HG03196 (cell line): ENCODE measurements around the gene ANK2.
"Not testable (repeated sequence)": the region's sequence is repeated elsewhere in the genome, so short reads cannot be mapped to it uniquely, and the experiment has no call there.

ENCODE experiments used
- ATAC-seq: cut with Tn5 transposase; IDR thresholded peaks from one replicate; pipeline ENCODE4 v1.9.1; 2021; ENCODE audit not compliant: unreplicated experiment

Gene ANK2

DNA sequence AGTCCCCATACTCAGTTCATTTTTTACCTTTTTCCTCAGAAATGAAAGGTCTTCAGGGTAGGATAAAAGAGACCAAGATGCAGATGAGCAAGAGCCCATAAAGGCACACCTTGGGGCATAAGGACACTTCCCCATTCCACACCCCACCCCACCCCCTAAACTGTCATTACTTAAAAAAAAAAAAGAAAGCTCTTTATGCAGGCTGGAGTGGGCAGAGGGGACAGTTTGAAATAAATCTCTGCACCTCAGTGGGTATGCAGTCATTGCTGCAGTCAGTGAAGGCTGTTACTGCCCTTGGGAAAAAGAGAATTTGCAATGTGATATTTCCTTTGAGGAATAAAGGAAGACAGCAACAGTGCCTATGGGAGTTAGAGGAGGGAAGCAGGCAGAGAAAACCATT is 137.5 kb downstream of the ANK2 start:
- no peak for ATAC-seq

DNA sequence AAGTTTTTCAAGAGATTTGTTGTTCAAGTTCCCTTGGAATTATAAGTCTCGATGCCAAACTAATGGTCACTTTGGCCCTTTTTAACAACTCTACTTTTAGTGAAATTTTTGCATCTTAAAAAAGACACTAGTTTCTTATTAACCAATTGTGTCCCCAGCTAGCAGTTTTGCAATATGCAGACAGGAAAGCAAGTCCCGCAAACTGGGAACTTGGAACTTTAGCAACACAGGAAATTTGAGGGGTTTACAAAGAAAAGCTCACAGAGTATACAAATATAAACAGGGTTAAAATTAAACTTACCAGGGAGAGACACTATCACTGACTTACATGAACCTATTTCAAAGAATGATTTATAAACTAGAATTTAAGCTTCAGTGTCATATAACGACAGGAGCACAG is 137.9 kb downstream of the ANK2 start:
- ATAC-seq, result no peak

DNA sequence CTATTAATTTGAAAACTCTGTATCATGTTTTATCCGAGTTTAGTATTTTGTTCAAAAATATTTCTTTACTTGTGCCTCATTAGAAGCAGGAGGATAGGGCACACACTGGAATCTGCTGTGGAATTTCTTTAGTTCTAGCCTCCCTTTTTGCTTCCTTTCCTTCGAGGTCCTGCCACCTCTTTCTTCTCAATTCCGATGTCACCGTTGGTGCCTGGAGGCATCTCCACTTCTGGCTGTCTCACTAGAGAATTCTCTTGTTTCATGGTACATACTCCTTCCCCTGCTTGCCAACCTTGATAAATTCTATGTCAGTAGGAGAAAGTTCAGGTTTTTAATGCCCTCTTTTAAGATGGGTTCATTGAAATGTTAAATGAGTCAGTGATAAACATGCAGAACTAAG is 140.1 kb downstream of the ANK2 start:
- no peak for ATAC-seq

DNA sequence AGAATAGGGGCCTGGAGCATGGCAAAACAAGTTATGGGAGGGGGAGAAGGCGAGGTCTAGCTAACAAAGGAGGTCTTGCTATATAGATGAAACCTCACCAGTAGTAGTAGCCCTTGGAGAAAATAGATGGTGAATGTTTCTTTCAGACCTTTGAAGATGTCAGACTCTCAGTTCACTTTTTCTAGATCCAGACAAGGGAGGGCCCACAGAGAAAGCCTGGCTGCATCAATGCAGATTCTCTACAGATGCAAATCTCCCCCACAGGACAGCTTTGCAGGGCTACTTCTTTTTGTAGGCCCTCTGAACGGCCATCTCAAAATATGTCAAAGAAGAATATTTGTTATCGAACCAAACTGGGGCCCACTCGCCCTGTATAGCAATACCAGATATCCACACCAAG is 159.7 kb downstream of the ANK2 start:
- no peak for ATAC-seq

DNA sequence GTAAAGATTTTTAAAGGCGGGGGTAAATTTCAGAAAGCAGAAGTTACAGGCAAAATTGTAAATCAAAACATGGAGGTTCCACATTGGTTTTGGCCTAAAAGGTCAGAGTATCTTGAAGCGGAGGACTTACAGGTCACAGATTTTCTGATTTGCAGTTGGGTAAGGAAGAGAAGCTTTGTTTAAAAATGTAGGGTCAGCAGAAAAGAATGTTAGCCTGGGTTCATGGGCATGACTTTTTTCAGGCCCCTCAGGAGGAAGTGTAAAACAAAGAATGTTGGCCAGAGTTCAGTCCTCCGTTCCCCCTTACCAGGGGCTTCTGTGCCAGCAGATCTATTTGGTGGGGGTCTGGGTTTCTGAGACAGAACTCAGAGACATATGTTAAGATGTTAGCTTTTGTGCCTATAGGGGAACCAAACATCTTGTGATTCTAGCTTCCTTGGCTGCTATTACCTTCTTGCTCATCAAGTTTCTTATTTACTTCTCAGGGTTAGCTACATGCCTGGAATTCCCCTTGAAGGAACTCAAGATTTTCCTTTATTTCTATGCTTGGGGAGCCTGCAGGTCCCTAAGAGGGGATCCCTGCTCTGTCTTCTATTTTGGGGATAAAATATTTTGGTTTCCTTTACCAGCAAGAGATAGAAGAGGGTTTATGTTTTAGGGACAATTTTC is 160.3 kb downstream of the ANK2 start:
- no peak for ATAC-seq

DNA sequence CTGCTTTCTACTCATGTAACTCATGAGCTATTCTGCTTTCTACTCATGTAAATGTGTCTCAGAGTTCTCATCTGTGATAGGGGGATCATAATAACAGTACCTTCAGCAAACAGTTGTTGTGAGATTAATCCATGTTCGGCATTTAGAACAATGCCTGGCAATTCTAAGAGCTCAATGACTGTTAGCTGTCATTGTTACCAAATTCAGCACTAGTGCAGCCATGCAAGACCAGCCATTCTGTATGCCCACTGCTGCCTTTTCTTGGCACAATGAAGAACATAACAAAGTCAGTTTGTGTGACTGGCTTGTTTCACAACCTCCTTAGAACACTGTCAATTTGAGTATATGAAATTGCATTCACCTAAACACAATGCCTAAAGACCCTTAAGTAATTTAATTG is 163.2 kb downstream of the ANK2 start:
- ATAC-seq, result no peak

DNA sequence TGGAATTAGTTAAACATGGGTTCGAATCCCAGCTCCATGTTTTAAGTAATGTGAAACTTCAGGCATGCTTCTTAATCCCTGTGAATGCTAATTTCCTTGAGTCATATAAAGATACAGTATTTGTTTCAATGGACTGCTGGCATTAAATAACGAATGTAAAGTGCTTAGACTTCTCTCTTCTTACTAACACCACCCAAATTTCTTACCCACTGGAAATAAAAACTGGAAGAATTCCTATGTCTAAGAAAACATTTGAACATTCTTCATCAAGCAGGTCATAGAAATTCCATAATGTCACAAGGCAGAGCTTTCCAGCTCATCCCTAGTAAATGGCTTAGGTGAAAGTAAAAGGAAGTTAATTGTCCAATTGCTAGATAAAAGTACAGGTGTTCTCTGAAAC is 172.5 kb downstream of the ANK2 start:
- no peak for ATAC-seq

DNA sequence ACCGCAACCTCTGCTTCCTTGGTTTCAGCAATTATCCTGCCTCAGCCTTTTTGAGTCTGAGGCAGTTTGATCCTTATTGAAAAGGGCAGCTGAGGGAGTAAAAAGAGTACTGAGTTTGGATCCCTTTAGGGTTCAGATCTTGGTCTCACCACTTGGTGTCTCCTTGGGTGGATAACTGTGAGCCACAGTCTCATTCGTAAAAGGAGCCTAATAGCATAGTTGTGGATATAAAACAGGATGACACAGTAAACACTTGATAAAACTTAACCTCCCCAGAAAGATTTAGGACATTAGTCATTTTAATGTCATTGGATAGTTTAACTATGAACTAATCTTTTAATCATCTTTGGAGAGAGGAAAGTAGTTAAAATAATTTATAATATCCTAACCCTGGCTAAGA is 173.0 kb downstream of the ANK2 start:
- no peak for ATAC-seq

DNA sequence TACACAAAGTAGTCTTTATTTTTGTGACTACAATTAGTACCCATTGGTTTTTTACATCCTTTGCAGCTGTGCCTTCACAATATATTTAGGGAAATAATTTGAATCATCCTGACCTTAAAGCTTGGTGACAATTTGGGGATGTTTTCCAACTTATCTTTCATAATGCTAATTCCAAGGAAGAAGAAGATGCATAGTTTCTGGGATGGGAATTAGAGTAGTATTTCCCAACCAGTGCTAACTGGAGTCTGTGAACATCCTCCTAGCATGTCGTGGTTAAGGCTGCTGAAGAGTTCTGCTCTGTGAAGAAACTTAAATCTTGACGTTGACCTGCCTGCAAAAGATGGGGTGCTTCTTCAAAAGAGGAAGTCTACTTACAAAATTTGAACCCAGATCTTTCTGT is 173.5 kb downstream of the ANK2 start:
- ATAC-seq, result no peak

DNA sequence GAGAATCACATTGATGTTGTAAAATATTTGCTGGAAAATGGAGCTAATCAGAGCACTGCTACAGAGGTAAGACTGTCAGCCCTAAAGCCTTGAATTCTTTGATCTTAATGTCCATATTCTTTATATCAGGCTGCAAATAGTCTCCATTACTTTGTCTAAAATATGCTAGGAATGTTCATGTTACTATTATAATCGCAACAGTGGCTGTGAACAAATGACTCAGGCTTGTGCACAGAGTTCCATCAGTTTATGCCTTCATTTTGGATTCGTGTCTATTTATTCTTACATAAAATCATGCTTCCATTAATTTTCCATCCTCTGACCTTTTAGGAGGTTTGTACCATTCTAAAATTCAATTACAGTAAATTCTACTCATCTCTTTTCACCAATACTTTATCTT is 182.7 kb downstream of the ANK2 start:
- ATAC-seq, result no peak

DNA sequence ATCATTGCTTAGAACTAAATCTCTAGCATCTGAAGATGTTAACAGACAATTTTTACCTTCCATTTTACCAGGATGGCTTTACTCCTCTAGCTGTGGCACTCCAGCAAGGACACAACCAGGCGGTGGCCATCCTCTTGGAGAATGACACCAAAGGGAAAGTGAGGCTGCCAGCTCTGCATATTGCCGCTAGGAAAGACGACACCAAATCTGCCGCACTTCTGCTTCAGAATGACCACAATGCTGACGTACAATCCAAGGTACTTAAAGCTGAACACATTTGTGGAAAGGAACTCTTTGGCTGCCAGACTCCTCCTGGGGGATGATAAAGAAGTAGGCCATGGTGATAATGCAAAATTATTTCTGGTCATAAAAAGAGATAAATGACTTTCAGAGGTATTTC is 187.5 kb downstream of the ANK2 start:
- no peak for ATAC-seq

DNA sequence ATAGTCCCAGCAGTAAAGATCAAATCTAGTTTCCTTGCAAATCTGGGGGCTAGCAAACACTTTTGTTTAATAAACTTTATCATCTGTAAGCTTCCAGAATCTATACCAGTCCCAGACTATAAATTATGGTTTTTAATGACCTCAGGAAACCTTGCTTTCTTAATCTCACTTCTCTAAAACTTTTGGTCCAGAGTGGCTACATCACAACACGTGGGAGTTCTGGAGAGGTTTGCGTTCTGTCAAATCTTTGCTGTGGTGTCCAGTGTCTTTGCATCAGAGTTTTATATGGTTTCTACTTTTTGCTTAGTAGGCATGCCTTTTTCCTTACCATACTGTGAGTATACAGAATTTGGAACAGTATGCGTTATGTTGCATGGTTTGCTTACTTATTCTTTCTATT is 193.9 kb downstream of the ANK2 start:
- no peak for ATAC-seq

DNA sequence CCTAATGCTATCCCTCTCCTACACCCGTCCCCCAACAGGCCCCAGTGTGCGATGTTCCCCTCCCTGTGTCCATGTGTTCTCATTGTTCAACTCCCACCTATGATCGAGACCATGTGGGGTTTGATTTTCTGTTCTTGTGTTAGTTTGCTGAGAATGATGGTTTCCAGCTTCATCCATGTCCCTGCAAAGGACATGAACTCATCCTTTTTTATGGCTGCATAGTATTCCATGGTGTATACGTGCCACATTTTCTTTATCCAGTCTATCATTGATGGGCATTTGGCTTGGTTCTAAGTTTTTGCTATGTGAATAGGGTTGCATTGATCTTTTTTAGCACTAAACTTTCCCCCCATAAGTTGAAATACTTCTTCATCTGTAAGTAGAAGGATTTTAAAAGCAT is 195.3 kb downstream of the ANK2 start:
- ATAC-seq, result not testable (repeated sequence)

DNA sequence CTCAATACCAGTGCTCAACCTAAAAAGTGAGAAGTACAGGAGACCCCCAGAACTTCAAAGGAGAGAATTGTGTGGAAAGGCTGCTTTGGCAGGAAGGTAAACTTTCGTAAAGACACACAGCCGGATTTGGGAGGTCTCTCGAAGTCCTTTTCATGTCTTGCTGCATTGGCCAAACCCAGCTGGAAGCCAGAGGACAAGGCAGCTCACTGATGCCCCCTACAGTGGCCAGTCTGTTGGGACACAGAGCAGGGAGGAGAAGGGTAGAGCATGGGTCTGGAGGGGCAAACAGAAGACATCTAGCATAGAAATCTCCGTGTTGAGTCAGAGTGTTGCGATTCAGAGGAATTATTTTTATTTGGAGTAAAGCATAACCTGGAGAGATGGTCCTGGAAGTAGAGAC is 198.9 kb downstream of the ANK2 start:
- ATAC-seq, result no peak

DNA sequence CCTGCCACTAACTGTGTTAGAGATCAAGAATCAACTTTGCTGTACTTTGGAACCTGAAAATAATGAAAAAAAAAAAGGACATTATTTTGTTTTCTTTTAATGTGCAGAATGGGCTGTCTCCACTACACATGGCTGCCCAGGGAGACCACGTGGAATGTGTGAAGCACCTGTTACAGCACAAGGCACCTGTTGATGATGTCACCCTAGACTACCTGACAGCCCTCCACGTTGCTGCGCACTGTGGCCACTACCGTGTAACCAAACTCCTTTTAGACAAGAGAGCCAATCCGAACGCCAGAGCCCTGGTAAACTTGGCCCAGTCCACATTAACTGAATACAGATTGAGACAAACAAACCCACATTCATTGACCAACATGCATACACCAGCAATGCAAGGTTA is 206.2 kb downstream of the ANK2 start:
- ATAC-seq, result no peak

DNA sequence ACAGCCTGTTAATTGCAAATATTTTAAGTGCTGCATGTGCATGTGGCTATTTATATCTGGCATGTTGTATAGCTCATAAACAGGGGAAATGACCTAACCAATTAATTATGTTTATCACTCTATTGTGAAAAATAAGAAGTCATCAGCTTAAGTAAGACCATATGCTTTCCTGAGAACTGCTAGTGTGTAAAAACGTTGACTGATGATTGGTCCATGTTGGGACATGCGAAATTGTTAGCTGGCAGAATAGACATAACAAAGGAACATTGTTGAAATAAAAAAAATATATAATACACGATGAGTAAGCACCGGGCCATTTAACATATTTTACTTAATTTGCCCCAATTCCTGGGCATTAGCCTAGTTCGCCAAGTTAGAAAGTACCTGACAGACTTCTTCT is 207.5 kb downstream of the ANK2 start:
- ATAC-seq, result no peak

DNA sequence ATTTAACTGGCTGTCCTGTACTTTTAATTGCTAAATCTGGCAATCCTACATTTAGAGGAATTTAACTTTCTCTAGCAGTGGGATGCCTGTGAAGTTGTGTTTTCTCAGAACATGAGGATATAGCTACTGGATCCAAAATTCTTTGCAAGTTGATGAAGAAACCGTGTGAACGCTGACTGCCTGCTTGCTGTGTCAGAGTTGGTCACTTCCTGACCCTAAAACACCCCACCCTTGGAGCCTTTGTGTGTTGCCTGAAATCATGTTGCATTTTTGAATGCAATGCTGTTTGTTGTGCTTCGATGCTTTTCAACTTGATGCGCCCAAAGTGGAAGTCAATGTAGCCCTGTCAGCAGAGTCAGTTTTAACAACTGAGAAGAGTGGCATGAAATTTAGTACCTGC is 211.2 kb downstream of the ANK2 start:
- no peak for ATAC-seq

DNA sequence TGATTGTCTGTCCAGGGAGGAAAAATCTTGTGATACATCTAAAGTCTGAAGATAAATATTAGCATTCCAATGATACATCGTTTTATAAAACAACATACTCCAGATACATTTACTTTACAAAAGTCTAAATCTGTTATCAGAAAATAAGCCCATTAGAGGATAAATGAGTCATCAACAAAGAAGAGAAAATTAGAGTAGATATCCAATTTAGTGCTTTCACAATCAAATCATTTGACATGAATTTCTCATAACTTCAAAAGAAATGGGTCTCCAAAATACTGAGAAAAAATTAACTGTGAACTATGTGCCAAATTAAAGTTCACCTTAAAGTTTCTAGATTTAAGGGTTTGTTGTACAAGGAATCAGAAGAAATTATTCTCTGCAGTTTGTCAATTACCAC is 213.8 kb downstream of the ANK2 start:
- ATAC-seq, result no peak

DNA sequence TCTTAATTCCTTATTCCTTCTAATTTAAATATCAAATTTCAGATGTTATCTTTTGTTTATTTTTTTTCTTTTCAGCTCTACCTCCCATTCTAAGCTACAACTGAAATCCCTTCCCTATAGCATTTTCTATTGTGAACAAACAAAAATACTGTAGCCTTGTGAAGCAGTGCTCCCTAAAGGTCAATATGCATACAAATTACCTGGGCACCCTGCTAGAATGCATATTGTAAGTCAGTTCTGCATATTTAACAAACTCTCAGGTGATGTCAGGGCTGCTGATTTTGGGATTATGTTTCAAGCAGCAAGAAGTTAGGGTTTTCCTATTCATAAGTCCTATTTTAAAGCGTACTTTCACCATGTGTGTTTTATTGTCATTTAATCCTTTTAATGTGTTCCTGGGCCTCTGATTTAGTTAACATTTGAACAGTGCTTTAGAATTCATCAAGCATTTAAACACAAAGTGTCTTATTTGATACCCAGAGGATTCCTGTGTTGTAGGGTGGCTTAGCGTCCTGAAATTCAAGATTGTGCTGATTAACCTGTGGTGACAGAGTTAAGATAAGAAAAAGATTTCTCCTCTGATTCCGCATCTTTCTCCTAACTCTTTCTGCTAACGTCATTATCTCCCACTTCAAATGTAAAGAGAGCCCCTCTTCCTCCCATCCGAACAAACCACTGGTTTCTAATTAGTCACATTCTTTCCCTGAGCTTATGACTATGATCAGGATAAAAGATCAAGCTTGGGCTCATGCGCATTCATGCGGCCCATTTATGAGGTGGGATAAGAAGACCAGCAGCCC is 221.3 kb downstream of the ANK2 start:
- ATAC-seq, result no peak

DNA sequence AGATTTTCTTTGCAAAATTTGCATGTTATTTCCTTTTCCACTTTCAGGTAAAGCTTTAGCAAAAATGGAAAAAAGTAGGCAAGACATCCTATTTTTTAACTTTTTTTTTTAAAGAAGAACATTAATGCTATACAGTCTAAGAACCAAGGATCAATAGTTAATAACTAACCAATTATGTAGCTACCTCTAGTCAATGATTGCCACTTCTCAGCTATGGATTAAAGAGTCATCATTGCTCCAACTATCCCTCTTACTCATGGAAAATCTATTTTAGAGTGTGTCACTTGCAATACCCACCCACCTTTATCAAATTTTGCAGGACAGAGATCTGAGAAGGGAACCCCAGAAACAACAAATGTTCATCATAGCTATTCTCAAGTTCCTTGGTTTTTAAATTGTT is 223.1 kb downstream of the ANK2 start:
- ATAC-seq, result no peak

DNA sequence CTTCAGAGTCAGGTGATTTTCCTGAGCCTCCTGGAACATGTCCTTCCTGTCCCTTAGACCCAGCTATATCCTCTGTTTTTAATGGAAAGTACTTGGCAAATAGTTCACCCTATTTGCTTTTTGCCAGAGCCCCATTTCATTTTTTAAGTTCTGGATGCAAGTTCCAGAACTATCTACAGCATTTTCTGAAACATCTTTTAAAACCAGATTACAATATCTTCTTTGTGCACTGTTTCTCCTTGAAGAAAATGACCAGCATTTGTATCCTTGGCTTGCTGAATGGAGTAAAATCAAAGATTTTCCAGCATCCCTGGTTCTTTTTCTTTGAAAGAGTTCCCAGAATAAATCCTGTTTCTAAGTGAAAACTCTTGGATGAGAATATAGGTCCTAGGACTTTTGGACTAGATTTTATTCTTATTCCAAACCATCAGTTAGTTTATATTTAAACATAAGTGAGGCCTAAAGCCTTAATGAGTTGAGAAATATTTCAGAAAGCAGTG is 224.3 kb downstream of the ANK2 start:
- no peak for ATAC-seq

DNA sequence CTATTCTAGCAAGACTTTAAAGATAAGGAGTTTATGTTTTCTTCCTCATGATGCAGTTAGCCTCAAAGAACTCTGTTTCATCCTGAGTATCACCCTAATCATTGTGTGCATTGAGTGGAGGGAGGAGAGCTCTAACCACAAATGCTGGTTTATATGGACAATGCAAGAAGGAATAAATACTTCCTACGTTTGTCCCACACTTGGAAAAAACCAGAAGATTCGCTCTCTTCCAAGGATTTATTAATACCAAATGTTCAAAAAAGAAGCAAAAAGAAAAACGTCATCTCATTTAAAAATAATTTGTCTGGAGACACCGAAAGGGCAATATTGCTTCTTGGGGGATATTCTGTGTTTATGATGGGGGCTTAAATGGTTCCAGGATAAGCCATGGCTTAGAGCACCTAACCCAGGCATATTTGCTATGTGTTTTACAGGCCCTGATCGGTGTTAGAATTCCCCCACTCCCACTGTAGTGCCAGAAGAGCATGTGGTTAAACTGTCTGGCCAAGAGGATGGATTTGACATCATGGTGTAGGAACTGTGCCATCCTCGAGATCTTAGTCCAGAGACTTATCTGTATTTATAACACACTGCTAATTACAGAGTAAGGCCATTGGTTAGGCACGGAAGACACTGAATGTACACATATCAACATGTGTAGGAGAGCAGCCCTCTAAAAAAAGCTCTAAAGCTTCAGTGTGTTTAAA is 227.2 kb downstream of the ANK2 start:
- ATAC-seq, result no peak
